HEK293T (cell line): ENCODE data around the gene KRTAP10-8.

ENCODE experiments used
- BHLHE40 ChIP-seq: fragments of 450-650 bp; IDR thresholded peaks from 2 replicates; pipeline ENCODE4 v1.6.1; 2016; ENCODE audit warnings: mild to moderate bottlenecking, moderate library complexity, borderline replicate concordance
- CTBP1 ChIP-seq: fragments of 450-650 bp; IDR thresholded peaks from 2 replicates; pipeline ENCODE4 v1.6.1; 2016; ENCODE audit warnings: borderline replicate concordance
- ELF4 ChIP-seq: fragments of 450-650 bp; IDR thresholded peaks from 2 replicates; pipeline ENCODE4 v1.6.1; 2017; ENCODE audit warnings: antibody characterized with exemption
- FOXA1 ChIP-seq: fragments of 450-650 bp; IDR thresholded peaks from 2 replicates; pipeline ENCODE4 v1.6.1; 2016; ENCODE audit warnings: mild to moderate bottlenecking
- FOXK2 ChIP-seq: fragments of 450-650 bp; IDR thresholded peaks from 2 replicates; pipeline ENCODE4 v1.6.1; 2016; ENCODE audit warnings: mild to moderate bottlenecking
- FOXM1 ChIP-seq: fragments of 450-650 bp; IDR thresholded peaks from 2 replicates; pipeline ENCODE4 v1.6.1; 2017; ENCODE audit warnings: mild to moderate bottlenecking, borderline replicate concordance
- LEF1 ChIP-seq: fragments of 450-650 bp; IDR thresholded peaks from 2 replicates; pipeline ENCODE4 v1.6.1; 2017; ENCODE audit warnings: mild to moderate bottlenecking, borderline replicate concordance
- PKNOX1 ChIP-seq: fragments of 450-650 bp; IDR thresholded peaks from 2 replicates; pipeline ENCODE4 v1.6.1; 2016
- SP1 ChIP-seq: fragments of 450-650 bp; IDR thresholded peaks from 2 replicates; pipeline ENCODE4 v1.6.1; 2017
- SUZ12 ChIP-seq: fragments of 450-650 bp; IDR thresholded peaks from 2 replicates; pipeline ENCODE4 v1.6.1; 2016; ENCODE audit warnings: mild to moderate bottlenecking
- TARDBP ChIP-seq: fragments of 450-650 bp; IDR thresholded peaks from 2 replicates; pipeline ENCODE4 v1.6.1; 2016

GRCh38 chr21:44648557-44649311 is 36.9 kb downstream of the KRTAP10-8 start:
- TF ChIP-seq SP1 (no peak), PKNOX1 (no peak), ELF4 (no peak), SUZ12 (no peak), BHLHE40 (no peak), LEF1 (no peak), FOXK2 (no peak), FOXA1 (no peak), FOXM1 (no peak), CTBP1 (no peak), TARDBP (no peak)
